Stimulated activated naive B cell treated with anti-CD40 and anti-IgM and Interleukin-4, amounts not matched to agents 10 μg/mL and 1 μg/mL and 100 μg/mL, for 72 hours (primary cell): ENCODE results near the gene ARID3B.
A peak's percentile ranks its signal among the peaks of the same experiment; 100 is the strongest.

Experiments used
- ATAC-seq, 2 donors: fragments of 150-1000 bp; cut with Tn5 transposase; replicated peaks; 2 replicates each; pipeline ENCODE4 v1.10.0; 2021; ENCODE audit warnings: moderate library complexity in 1 of 2
- DNase-seq: peaks from one replicate; pipeline ENCODE4 v3.0.0; 2021
- H3K27ac Mint-ChIP-seq: one replicate; pipeline ENCODE4 v1.8.0; 2022; ENCODE audit warnings: mild to moderate bottlenecking, mixed read lengths
- H3K27me3 Mint-ChIP-seq, 2 donors: one replicate each; pipeline ENCODE4 v1.8.0; 2022; ENCODE audit warnings: mixed read lengths in 2 of 2
- H3K36me3 Mint-ChIP-seq, 2 donors: one replicate each; pipeline ENCODE4 v1.8.0; 2022; ENCODE audit warnings: mixed read lengths in 2 of 2, mild to moderate bottlenecking in 1 of 2
- H3K4me1 Mint-ChIP-seq, 2 donors: one replicate each; pipeline ENCODE4 v1.8.0; 2022; ENCODE audit warnings: mixed read lengths in 2 of 2, mild to moderate bottlenecking in 1 of 2
- H3K4me3 Mint-ChIP-seq, 2 donors: one replicate each; pipeline ENCODE4 v1.8.0; 2022; ENCODE audit warnings: mild to moderate bottlenecking in 2 of 2, mixed read lengths in 2 of 2, moderate library complexity in 1 of 2
- H3K9me3 Mint-ChIP-seq, 2 donors: one replicate each; pipeline ENCODE4 v1.8.0; 2022; ENCODE audit warnings: mixed read lengths in 2 of 2, mild to moderate bottlenecking in 1 of 2

ARID3B gene

GRCh38 chr15:74631935-74632560 is 91.0 kb downstream of the ARID3B start:
- DNase-seq: peak; percentile 56
- Mint-ChIP-seq H3K27ac (no peak overlapping the region), H3K27me3 (no peaks in the 10 kb centered on the region), H3K36me3 (peaks cover 39 to 68% of the 10 kb centered on the region in 2 donors), H3K4me1 (peaks cover 47 to 58% of the 10 kb centered on the region in 2 donors), H3K4me3 (peak overlapping the region in 1 of 2 donors; percentile 5), H3K9me3 (no peaks in the 10 kb centered on the region)
- ATAC-seq: peak; percentile 35 to 37

GRCh38 chr15:74632601-74633000 is 91.6 kb downstream of the ARID3B start:
- H3K27me3 Mint-ChIP-seq: no peaks in the 10 kb centered on the region
- ATAC-seq (no peak), DNase-seq (no peak)
- peaks cover 41 to 53% of the 10 kb centered on the region in 2 donors for H3K4me1 Mint-ChIP-seq
- no peaks in the 10 kb centered on the region for H3K9me3 Mint-ChIP-seq
- H3K4me3 Mint-ChIP-seq: no peak overlapping the region
- no peak overlapping the region for H3K27ac Mint-ChIP-seq
- H3K36me3 Mint-ChIP-seq: peaks cover 35 to 67% of the 10 kb centered on the region in 2 donors

- Mint-ChIP-seq H3K9me3 (no peaks in the 10 kb centered on the region), H3K36me3 (peaks cover 32 to 64% of the 10 kb centered on the region in 2 donors), H3K27ac (no peak overlapping the region), H3K27me3 (no peaks in the 10 kb centered on the region), H3K4me1 (peaks cover 30 to 41% of the 10 kb centered on the region in 2 donors), H3K4me3 (no peak overlapping the region)
- DNase-seq: no peak
- no peak for ATAC-seq
Measured at GRCh38 chr15:74633781-74634180, 92.8 kb downstream of the ARID3B start.

- Mint-ChIP-seq H3K27ac (no peak overlapping the region), H3K27me3 (no peaks in the 10 kb centered on the region), H3K36me3 (peaks cover 32 to 64% of the 10 kb centered on the region in 2 donors), H3K9me3 (no peaks in the 10 kb centered on the region), H3K4me3 (no peak overlapping the region), H3K4me1 (peaks cover 22 to 26% of the 10 kb centered on the region in 2 donors)
- DNase-seq (peak; percentile 56), ATAC-seq (peak; percentile 64 to 70)
Measured at GRCh38 chr15:74635228-74635627, 94.2 kb downstream of the ARID3B start.

DNA sequence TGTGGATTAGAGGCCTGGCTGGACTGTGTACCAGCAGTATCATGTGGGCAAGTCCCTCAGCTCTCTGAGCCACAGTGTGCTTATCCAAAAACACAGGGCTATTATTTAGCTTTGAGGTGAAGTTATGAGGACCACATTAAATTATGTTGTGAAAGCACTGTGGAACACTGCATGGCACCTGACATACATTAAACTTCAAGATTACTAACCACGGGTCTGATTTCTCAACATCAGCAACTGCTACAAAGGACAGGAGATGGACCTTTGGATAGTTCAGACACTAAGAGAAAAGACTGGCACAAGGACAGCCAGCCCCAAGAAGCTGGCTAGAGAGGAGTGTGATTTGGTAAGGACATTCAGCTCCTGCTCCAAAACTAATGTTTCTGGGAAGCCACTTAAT is 96.0 kb downstream of the ARID3B start:
- no peak for DNase-seq
- H3K27ac Mint-ChIP-seq: no peak overlapping the region
- H3K27me3 Mint-ChIP-seq: no peaks in the 10 kb centered on the region
- no peaks in the 10 kb centered on the region for H3K9me3 Mint-ChIP-seq
- H3K36me3 Mint-ChIP-seq: peaks cover 31 to 64% of the 10 kb centered on the region in 2 donors
- no peak for ATAC-seq
- no peak overlapping the region for H3K4me3 Mint-ChIP-seq
- peaks cover 5 to 21% of the 10 kb centered on the region in 2 donors for H3K4me1 Mint-ChIP-seq

- Mint-ChIP-seq H3K4me1 (peaks cover 3 to 12% of the 10 kb centered on the region in 2 donors), H3K4me3 (no peak overlapping the region), H3K27me3 (no peaks in the 10 kb centered on the region), H3K36me3 (peaks cover 18 to 50% of the 10 kb centered on the region in 2 donors), H3K9me3 (no peaks in the 10 kb centered on the region), H3K27ac (no peak overlapping the region)
- ATAC-seq (no peak), DNase-seq (no peak)
Measured at GRCh38 chr15:74641151-74641550, 100.1 kb downstream of the ARID3B start.

- Mint-ChIP-seq H3K27ac (no peak overlapping the region), H3K27me3 (no peaks in the 10 kb centered on the region), H3K4me3 (no peak overlapping the region), H3K4me1 (peaks cover 5 to 12% of the 10 kb centered on the region in 2 donors), H3K9me3 (no peaks in the 10 kb centered on the region), H3K36me3 (peaks cover 19 to 47% of the 10 kb centered on the region in 2 donors)
- ATAC-seq: no peak
- no peak for DNase-seq
Measured at GRCh38 chr15:74642348-74642733, 101.3 kb downstream of the ARID3B start.

GRCh38 chr15:74642734-74643664 is 102.0 kb downstream of the ARID3B start:
- H3K9me3 Mint-ChIP-seq: no peaks in the 10 kb centered on the region
- H3K27ac Mint-ChIP-seq: no peak overlapping the region
- H3K36me3 Mint-ChIP-seq: peaks cover 16 to 46% of the 10 kb centered on the region in 2 donors
- no peak overlapping the region for H3K4me3 Mint-ChIP-seq
- no peak for ATAC-seq
- H3K27me3 Mint-ChIP-seq: no peaks in the 10 kb centered on the region
- DNase-seq: no peak
- peaks cover 5 to 12% of the 10 kb centered on the region in 2 donors for H3K4me1 Mint-ChIP-seq

- Mint-ChIP-seq H3K27me3 (no peaks in the 10 kb centered on the region), H3K27ac (no peak overlapping the region), H3K9me3 (no peaks in the 10 kb centered on the region), H3K4me3 (no peak overlapping the region), H3K36me3 (peaks cover 15 to 45% of the 10 kb centered on the region in 2 donors), H3K4me1 (peaks cover 5 to 12% of the 10 kb centered on the region in 2 donors)
- DNase-seq (no peak), ATAC-seq (no peak)
Measured at GRCh38 chr15:74643665-74644204, 102.7 kb downstream of the ARID3B start.

GRCh38 chr15:74646480-74646879 is 105.5 kb downstream of the ARID3B start:
- H3K27ac Mint-ChIP-seq: no peak overlapping the region
- DNase-seq (no peak), ATAC-seq (no peak)
- no peaks in the 10 kb centered on the region for H3K27me3 Mint-ChIP-seq
- H3K4me3 Mint-ChIP-seq: no peak overlapping the region
- no peaks in the 10 kb centered on the region for H3K9me3 Mint-ChIP-seq
- H3K36me3 Mint-ChIP-seq: peaks cover 17 to 36% of the 10 kb centered on the region in 2 donors
- H3K4me1 Mint-ChIP-seq: peaks cover 8 to 11% of the 10 kb centered on the region in 2 donors
